RWPE2 (cell line): Measurements from ENCODE around the gene SPRR1A.

Experiments
- ATAC-seq: fragments of 200-7000 bp; cut with Tn5 transposase; 3 replicates; pipeline ENCODE4 v1.9.1; 2021; ENCODE audit warnings: low read depth
- DNase-seq: peaks from one replicate; pipeline ENCODE4 v3.0.0-alpha.2; 2020; ENCODE audit warnings: low spot score
- H3K27ac ChIP-seq: fragments of 450-650 bp; 2 replicates; pipeline ENCODE4 v1.5.1; 2017; ENCODE audit warnings: mild to moderate bottlenecking; ENCODE audit not compliant: poor library complexity, severe bottlenecking
- H3K27me3 ChIP-seq: fragments of 250-450 bp; sonication (Bioruptor Pico); 2 replicates; pipeline ENCODE4 v1.5.1; 2021; ENCODE audit warnings: mild to moderate bottlenecking, moderate library complexity; ENCODE audit not compliant: insufficient read depth, poor library complexity, severe bottlenecking
- H3K36me3 ChIP-seq: fragments of 250-450 bp; sonication (Bioruptor Pico); 2 replicates; pipeline ENCODE4 v1.5.1; 2020; ENCODE audit warnings: low read depth, mild to moderate bottlenecking, moderate library complexity
- H3K4me1 ChIP-seq: fragments of 250-450 bp; sonication (Bioruptor Pico); 2 replicates; pipeline ENCODE4 v1.5.1; 2021; ENCODE audit warnings: mild to moderate bottlenecking, moderate library complexity; ENCODE audit not compliant: insufficient read depth, poor library complexity, severe bottlenecking
- H3K4me3 ChIP-seq: fragments of 250-450 bp; sonication (Bioruptor Pico); 2 replicates; pipeline ENCODE4 v1.5.1; 2021; ENCODE audit warnings: mild to moderate bottlenecking, moderate library complexity; ENCODE audit not compliant: severe bottlenecking
- H3K9me3 ChIP-seq: fragments of 250-450 bp; sonication (Bioruptor Pico); 2 replicates; pipeline ENCODE4 v1.5.1; 2021; ENCODE audit warnings: mild to moderate bottlenecking, moderate library complexity; ENCODE audit not compliant: severe bottlenecking
- CTCF ChIP-seq: fragments of 450-650 bp; IDR thresholded peaks from one replicate; pipeline ENCODE4 v1.5.1; 2017; ENCODE audit warnings: mild to moderate bottlenecking, moderate library complexity; ENCODE audit not compliant: poor library complexity, severe bottlenecking

The SPRR1A gene

GRCh38 chr1:152983234-152983633, 647 bp upstream of the SPRR1A start:
- no peak for ATAC-seq
- no peak for TF ChIP-seq CTCF
- DNase-seq, result no peak
- Histone ChIP-seq H3K36me3 (no peaks in the 10 kb centered on the region), H3K4me1 (peaks cover 3% of the 10 kb centered on the region), H3K27me3 (no peaks in the 10 kb centered on the region), H3K4me3 (no peak overlapping the region), H3K9me3 (no peaks in the 10 kb centered on the region), H3K27ac (no peak overlapping the region)

GRCh38 chr1:152986578-152986977, 2.7 kb downstream of the SPRR1A start:
- TF ChIP-seq CTCF, result no peak
- no peaks in the 10 kb centered on the region for H3K9me3 ChIP-seq
- H3K4me1 ChIP-seq, result peaks cover 3% of the 10 kb centered on the region
- no peaks in the 10 kb centered on the region for H3K27me3 ChIP-seq
- no peak for DNase-seq
- no peak overlapping the region for H3K27ac ChIP-seq
- no peaks in the 10 kb centered on the region for H3K36me3 ChIP-seq
- ATAC-seq, result no peak
- H3K4me3 ChIP-seq, result no peak overlapping the region

- ATAC-seq, result no peak
Measured at GRCh38 chr1:152993186-152993585, 9.3 kb downstream of the SPRR1A start.

GRCh38 chr1:152995842-152996241, 12.0 kb downstream of the SPRR1A start:
- Histone ChIP-seq H3K36me3 (no peaks in the 10 kb centered on the region), H3K27me3 (no peaks in the 10 kb centered on the region), H3K4me1 (no peaks in the 10 kb centered on the region), H3K9me3 (no peaks in the 10 kb centered on the region), H3K4me3 (no peak overlapping the region), H3K27ac (no peak overlapping the region)
- ATAC-seq (no peak), DNase-seq (no peak)
- no peak for TF ChIP-seq CTCF

More at GRCh38 chr1:152993186-152993585, 9.3 kb downstream of the SPRR1A start:
- H3K27me3 ChIP-seq, result no peaks in the 10 kb centered on the region
- H3K36me3 ChIP-seq, result no peaks in the 10 kb centered on the region
- H3K4me3 ChIP-seq, result no peak overlapping the region
- no peak for DNase-seq
- no peaks in the 10 kb centered on the region for H3K4me1 ChIP-seq
- TF ChIP-seq CTCF, result no peak
- no peaks in the 10 kb centered on the region for H3K9me3 ChIP-seq
- no peak overlapping the region for H3K27ac ChIP-seq

GRCh38 chr1:152996633-152997400, 12.9 kb downstream of the SPRR1A start:
- Histone ChIP-seq H3K36me3 (no peaks in the 10 kb centered on the region), H3K4me3 (no peak overlapping the region), H3K27me3 (no peaks in the 10 kb centered on the region), H3K27ac (no peak overlapping the region), H3K9me3 (no peaks in the 10 kb centered on the region), H3K4me1 (no peaks in the 10 kb centered on the region)
- no peak for TF ChIP-seq CTCF
- DNase-seq (no peak), ATAC-seq (no peak)
